Stimulated activated naive CD4-positive, alpha-beta T cell treated with Interleukin-2 at 50 U/mL for 16 hours (primary cell): ENCODE results near the gene HES3.

Experiments used
- DNase-seq: peaks from one replicate; lab custom pipeline; 2025; lab: John Stamatoyannopoulos, UW

Gene HES3

GRCh38 chr1:6243993-6244392 lies at the start of gene HES3:
TSS of gene HES3 (plus strand) at chr1:6244179. CDS start at chr1:6244366, 187 bp downstream.
- DNase-seq: no peak

DNA sequence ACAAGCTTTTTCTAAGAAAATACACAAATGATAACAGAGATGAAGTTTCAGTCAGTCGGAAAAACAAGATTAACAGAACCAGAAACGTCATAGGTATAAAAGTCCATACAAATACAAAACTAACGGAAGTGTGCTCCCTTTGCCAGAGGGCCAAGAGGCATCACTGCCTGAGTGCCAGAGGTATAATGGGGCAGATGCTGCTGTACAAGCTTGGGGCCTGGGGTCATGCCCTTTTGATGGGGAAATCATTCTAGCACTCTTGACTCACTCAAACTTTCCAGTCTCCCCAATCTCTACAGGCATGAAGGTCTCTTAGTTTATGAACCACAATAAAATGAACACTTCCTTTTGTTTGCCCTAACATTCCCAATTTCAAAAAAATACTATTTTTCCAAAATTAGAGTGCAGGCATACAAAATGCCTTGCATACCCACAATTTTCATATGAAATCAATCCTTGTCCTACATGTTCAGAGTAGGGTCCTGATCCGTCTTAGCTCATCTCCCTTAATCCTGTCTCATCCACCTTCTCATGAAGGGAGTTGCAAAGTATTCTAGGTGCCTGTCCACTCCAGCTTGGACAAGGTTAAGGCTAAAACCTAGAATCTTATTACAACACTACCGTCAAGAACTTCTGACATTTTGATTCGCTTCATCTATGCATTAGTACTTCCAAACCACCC lies 46.1 kb upstream of the HES3 start:
- no peak for DNase-seq

- DNase-seq: peak; percentile 23
Observed at GRCh38 chr1:6198646-6199297, 45.2 kb upstream of the HES3 start.

- DNase-seq: peak; percentile 99
Observed at GRCh38 chr1:6199298-6200187, 44.4 kb upstream of the HES3 start, which contains the start of gene RPL22. TSS of gene RPL22 (minus strand) at chr1:6199595. CDS start at chr1:6199573, 22 bp downstream.

DNA sequence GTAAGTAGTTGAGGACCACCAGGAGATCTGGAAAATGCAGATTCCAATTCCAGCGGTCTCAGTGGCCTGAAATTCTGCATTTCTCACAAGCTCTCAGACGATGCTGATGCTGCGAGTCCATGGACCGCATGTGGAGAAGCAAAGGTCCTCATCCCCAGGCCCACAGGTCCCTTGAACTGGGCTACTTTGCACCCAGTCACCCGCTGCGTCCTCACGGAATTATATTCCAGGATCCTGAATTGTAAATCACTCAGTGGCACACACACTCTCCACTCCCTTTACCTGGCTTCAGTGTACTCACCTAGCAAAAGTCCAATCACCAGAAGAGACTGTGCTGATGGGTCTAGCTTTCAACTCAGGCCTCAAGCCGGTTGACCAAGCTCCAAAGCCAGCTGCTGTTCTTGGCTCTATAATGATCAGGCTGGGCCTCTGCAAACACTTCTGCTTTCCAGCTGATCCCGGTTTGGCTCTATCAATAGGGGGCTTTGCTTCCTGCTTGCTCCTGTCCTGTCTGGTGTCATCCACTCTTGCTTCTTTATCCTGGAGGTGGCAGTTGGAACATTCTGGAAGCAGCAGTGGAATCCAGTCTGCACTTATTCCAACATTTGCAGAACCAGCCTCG lies 43.7 kb upstream of the HES3 start:
- DNase-seq: no peak

GRCh38 chr1:6202256-6202655 lies 41.7 kb upstream of the HES3 start:
- no peak for DNase-seq

DNA sequence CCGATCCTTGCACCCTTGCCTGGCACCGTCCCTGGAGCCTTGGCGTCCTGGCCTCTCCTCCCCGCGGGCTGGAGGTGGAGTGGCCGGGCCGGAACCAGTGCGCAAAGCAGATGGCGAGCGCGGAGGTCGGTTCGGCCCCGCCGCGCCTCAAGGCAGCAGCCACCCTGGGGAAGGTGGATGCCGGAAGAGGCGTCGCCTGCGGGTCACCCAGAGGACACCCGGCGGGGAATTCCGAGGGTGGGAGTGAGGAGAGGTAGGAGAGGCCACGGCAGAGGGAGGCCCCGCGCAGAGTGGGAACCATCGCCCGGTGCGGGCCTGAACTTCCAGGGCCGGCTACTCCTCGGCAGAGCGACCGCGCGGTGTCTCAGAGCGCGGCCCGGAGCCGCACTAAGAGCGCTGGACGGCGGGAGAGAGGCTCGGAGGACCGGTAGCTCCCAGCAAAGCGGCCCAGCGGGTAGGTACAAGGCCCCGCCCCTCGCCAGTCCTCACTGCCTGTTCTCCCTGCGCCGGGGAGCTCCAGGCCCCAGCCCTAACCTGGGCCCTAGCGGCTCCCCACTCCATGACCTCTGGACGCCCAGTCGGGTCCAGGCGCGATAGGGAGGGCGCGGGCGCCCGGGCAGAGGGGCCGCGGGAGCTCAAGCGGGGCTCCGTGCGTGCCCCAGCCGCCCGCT lies 38.0 kb upstream of the HES3 start, which contains the start of gene RNF207:
RNF207 (plus strand) TSS at position 271 of the 671 bp plus-strand sequence. CDS start 417 bp downstream, outside the sequence.
- peak; percentile 74 for DNase-seq

DNA sequence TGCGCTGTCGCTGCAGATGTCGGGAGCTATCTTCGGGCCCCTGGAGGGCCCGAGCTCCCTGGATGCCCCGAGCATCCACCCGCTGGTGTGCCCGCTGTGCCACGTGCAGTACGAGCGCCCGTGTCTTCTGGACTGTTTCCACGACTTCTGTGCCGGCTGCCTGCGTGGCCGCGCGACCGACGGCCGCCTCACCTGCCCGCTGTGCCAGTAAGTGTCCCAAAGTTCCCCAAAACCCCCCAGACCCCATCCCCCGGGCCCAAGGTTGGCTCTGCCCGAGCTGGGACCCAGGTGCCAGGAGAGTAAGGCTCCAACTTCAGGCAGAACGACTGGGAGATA lies 37.5 kb upstream of the HES3 start:
- no peak for DNase-seq

DNA sequence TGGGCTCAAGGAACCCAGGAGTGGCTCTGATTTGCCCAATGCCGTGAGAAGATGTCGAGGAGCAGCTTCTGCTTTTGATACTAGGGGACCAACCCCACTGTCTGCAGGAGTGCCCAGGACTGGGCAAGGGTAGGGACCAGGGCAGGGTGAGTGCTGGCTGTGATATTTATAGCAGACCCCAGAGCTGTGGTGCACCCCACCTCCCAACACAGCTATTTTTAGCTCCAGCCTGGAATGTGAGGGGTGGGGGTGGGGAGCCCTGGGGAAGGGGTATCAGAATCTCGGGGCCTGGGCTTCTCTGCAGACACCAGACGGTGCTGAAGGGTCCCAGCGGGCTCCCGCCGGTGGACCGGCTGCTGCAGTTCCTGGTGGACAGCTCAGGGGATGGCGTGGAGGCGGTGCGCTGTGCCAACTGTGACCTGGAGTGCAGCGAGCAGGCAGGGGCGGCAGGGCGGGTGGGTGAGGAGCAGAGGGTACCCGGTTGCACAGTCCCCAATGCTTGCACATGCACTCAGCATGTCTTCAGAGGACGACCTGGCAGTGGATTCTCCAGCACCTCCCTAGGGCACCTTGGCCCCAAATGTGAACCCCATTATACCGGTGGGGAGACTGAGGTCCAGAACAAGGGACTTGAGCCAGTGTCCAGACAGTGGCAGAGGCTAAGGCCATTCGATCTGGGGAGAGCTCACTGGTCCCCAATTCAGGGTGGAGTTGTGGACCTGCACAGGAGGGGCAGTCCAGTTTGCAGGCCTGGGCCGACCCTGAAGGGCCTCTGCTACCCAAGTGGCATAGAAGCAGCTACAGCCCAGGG lies 36.7 kb upstream of the HES3 start:
- no peak for DNase-seq

- no peak for DNase-seq
Observed at GRCh38 chr1:6207921-6208320, 36.1 kb upstream of the HES3 start.

GRCh38 chr1:6208723-6209660 lies 35.0 kb upstream of the HES3 start:
- DNase-seq: no peak

DNA sequence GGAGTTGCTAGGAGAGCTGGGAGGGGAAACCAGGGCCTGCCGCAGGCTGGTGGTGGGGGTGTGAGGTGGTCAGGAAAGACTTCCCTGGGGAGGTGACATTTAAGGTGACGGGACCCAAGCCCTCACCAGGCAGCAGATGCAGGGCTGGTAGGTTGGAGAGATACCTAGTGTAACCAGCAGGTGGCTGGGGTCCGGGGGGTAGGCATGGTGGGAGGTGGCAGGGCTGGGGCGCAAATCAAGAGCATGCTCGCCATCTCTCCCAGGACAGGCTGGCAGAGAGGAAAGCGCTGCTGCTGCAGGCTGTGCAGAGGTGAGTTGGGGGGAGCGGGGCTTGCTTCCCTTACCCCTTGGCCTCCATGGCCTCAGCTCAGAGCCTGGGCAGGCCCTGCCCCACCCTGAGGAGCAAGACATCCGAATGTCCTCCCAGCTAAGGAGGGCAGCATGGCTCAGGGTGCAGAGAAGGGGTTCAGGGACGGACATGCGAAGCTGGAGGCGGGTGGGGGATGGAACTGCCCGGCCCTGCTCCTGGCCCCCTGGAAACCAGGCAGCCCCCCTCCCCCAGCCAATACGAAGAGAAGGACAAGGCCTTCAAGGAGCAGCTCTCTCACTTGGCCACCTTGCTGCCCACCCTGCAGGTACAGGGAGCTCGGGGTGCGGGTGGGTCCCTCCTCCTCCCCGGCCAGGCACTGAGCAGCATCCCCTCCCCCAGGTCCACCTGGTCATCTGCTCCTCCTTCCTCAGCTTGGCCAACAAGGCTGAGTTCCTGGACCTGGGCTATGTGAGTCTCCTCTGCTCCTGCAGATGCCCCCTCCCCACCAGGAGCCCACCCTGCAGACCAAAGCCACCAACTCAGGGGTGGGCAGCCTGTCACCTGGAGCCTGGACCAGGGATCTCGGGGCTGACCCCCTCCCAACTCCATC lies 34.1 kb upstream of the HES3 start:
- DNase-seq: no peak

DNA sequence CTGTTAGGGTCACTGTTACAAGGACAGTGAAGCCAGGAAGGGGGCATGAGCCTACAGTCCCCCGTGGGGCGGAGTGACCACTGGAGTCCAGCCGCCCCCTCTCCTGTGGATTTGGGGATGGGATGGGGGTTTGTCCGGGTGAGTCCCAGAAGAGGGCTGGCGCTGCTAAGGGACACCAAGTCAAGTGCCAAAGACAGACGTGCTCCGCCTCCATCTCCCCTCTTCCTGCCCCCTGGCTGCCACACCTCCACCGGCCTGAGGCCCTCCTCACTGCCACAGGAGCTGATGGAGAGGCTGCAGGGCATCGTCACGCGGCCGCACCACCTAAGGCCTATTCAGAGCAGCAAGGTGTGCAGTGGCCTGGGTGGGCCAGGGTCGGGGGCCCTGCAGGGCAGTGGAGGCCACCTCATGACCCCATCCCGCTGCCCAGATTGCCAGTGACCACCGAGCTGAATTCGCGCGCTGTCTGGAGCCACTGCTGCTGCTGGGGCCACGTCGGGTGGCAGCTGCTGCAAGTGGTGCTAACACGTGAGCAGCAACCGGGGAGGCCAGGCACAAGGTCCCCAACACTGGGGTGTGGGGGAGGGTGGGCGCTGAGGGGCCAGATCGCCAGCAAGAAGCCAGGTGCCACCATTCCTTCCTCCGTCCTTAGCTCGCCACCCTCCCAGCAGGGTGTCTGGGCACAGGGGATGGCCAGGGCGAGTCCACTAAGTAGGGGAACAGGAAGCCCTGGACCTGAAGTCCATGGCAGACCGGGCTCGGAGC lies 33.2 kb upstream of the HES3 start:
- DNase-seq: no peak

GRCh38 chr1:6211731-6212130 lies 32.2 kb upstream of the HES3 start:
- no peak for DNase-seq

DNA sequence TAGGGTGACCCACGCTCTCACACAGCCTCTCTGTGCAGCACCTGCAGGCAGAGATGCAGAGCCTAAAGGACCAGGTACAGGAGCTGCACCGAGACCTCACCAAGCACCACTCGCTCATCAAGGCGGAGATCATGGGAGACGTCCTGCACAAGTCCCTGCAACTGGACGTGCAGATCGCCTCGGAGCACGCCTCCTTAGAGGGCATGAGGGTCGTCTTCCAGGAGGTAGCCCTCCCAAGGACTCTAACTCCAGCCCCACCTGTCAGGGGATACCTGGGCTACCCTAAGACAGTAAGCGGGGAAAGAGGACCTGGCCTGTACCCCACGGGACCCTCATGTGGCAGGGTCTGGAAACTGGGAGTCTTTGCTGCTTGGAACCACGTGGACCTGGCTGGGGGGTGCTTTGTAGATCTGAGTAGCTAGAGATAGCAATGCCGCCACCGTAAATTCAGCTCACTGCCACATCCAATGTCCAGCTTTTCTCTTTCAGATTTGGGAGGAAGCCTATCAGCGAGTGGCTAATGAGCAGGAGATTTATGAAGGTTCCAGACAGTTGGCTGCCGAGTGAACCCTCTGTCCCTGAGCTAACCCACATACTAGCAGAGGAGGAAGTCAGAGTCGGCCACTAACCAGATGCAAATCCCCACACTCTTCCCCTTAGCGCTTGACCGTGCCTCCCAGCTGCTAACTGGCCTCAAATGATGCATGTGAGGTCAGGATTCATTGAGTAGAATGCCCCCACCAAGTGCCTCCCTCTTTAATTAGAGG lies 31.6 kb upstream of the HES3 start:
- DNase-seq: no peak

DNA sequence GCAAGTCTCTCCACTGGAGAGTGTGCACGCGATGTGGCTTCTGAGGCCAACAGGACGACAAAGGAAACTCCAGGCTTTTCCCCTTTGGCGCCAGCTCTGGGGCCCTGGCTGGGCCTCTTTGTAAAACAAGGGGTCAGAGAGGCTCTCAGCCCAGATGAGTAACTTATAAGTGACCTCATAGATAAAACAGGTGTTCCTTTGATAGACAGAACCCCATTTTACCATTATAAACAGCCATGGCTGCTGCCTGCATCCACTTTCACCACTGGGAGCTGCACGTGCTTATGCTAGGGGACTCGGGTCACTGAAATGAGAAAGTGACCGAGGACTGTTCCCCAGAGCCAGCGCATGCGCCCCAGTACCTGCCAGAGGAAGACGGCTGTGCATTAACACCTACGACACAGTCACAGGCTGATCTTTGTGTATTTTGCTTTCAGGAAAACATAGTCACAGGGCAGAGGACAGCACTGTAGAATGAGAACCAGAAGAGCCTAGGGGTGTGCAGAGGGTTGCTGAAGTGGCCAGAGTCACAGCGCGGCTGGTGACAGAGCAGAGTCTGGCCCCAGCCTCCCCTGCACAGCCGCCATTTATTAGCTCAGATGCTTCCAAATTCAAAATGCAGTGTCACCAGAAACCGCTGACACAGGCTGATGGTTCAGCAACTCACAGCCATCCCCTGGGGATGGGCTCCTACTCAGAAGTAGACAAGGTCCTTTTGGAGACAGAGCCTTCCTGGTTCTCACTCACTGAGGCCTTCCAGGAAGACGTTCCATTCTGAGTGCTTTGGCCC lies 25.4 kb upstream of the HES3 start:
- DNase-seq: no peak
